ENCODE results near the gene ABO.
"Not testable (repeated sequence)": the region's sequence is repeated elsewhere in the genome, so short reads cannot be mapped to it uniquely, and the experiment has no call there.

ABO gene

GRCh38 chr9:133233681-133234432 lies 41.1 kb downstream of the ABO start:
- no peaks in the 10 kb centered on the region for H3K9me3 ChIP-seq (ENCODE audit: control insufficient read depth, insufficient read depth, low read depth, low read length)
- H3K4me1 ChIP-seq (ENCODE audit: control insufficient read depth, insufficient read depth, low read length), result no peaks in the 10 kb centered on the region
- TF ChIP-seq ZNF521 (tag by site-specific recombination; IDR thresholded peaks at IDR 0.05), result no peak
- TF ChIP-seq KLF8 (tag by site-specific recombination; IDR thresholded peaks at IDR 0.05), result no peak
- no peak for TF ChIP-seq PBX3 (CRISPR knock-in tag; IDR thresholded peaks at IDR 0.05)
- no peak for TF ChIP-seq KLF17 (tag by site-specific recombination; IDR thresholded peaks at IDR 0.05)
- TF ChIP-seq ZNF629 (tag by site-specific recombination; IDR thresholded peaks at IDR 0.05), result no peak
- no peak for TF ChIP-seq KLF9 (tag by site-specific recombination; IDR thresholded peaks at IDR 0.05; ENCODE audit: low read depth)
- no peak for TF ChIP-seq ELK4 (IDR thresholded peaks at IDR 0.05; ENCODE audit: borderline replicate concordance, low read depth, low read length)
- no peak for TF ChIP-seq ZNF426 (tag by site-specific recombination; IDR thresholded peaks at IDR 0.05)
- TF ChIP-seq ZNF362 (tag by site-specific recombination; IDR thresholded peaks at IDR 0.05), result no peak
- no peak for TF ChIP-seq ZSCAN4 (tag by site-specific recombination; IDR thresholded peaks at IDR 0.05)
- TF ChIP-seq GLI2 (tag by site-specific recombination; IDR thresholded peaks at IDR 0.05; ENCODE audit: borderline replicate concordance, low read depth), result no peak
- no peak for TF ChIP-seq ZNF24 (tag by site-specific recombination; IDR thresholded peaks at IDR 0.05)
- TF ChIP-seq BCL6B (tag by site-specific recombination; IDR thresholded peaks at IDR 0.05), result no peak
- no peak for TF ChIP-seq ZNF791 (tag by site-specific recombination; IDR thresholded peaks at IDR 0.05)
- no peak for TF ChIP-seq ZFP3 (tag by site-specific recombination; IDR thresholded peaks at IDR 0.05; ENCODE audit: low read depth)
- no peak for TF ChIP-seq ZNF561 (tag by site-specific recombination; IDR thresholded peaks at IDR 0.05; ENCODE audit: borderline replicate concordance)
- TF ChIP-seq ZNF148 (tag by site-specific recombination; IDR thresholded peaks at IDR 0.05; ENCODE audit: borderline replicate concordance), result no peak
- no peak for TF ChIP-seq ZNF433 (tag by site-specific recombination; IDR thresholded peaks at IDR 0.05; ENCODE audit: low read depth)
- no peak overlapping the region for H3K4me3 ChIP-seq (ENCODE audit: low read depth, low read length)
- ChIA-PET CTCF (no interaction called here), POLR2A (interaction anchor here (1.6 kb wide), 1 partner anchor 114 kb away, joined by 4 read pairs; the partner anchor contains the start of genes MED22 and RPL7A)
- H3K36me3 ChIP-seq (ENCODE audit: control insufficient read depth in 2 of 2, insufficient read depth in 1 of 2, low read length in 2 of 2), result no peaks in the 10 kb centered on the region
- H3K27ac ChIP-seq (ENCODE audit: extremely low read depth, low read depth, low read length), result no peak overlapping the region

GRCh38 chr9:133231934-133232568 lies 43.0 kb downstream of the ABO start:
- H3K4me3 ChIP-seq (ENCODE audit: low read depth, low read length); POLR2A ChIA-PET; H3K36me3 ChIP-seq (ENCODE audit: control insufficient read depth in 2 of 2, insufficient read depth in 1 of 2, low read length in 2 of 2); H3K9me3 ChIP-seq (ENCODE audit: control insufficient read depth, insufficient read depth, low read depth, low read length); CTCF ChIA-PET; H3K27ac ChIP-seq (ENCODE audit: extremely low read depth, low read depth, low read length); H3K4me1 ChIP-seq (ENCODE audit: control insufficient read depth, insufficient read depth, low read length): not testable (repeated sequence)

GRCh38 chr9:133230514-133230913 lies 44.5 kb downstream of the ABO start:
- CTCF ChIA-PET, result interaction anchor here (2.7 kb wide), 1 partner anchor 9 kb away, joined by 14 read pairs; no protein-coding TSS in a partner anchor
- H3K4me1 ChIP-seq (ENCODE audit: control insufficient read depth, insufficient read depth, low read length); POLR2A ChIA-PET; H3K4me3 ChIP-seq (ENCODE audit: low read depth, low read length); H3K36me3 ChIP-seq (ENCODE audit: control insufficient read depth in 2 of 2, insufficient read depth in 1 of 2, low read length in 2 of 2); H3K9me3 ChIP-seq (ENCODE audit: control insufficient read depth, insufficient read depth, low read depth, low read length); H3K27ac ChIP-seq (ENCODE audit: extremely low read depth, low read depth, low read length): not testable (repeated sequence)
